ENCODE measurements around the gene FAM83B. TPM values are rescaled to one million over a fixed set of nuclear protein-coding genes. Genes with fewer than 3 reads are reported as not detected.
A peak's percentile ranks its signal among the peaks of the same experiment; 100 is the strongest.

FAM83B gene
- total RNA-seq, 1 experiment from 2014 or later, result 5.7 TPM

- no peak for TF ChIP-seq CTCF (conservative IDR thresholded peaks at IDR 0.05)
- H3K23ac ChIP-seq (ENCODE audit: insufficient read length, low read depth, low read length), result no peak overlapping the region
- no peaks in the 10 kb centered on the region for H3K27me3 Mint-ChIP-seq (ENCODE audit: low read depth)
- H4K5ac ChIP-seq (ENCODE audit: insufficient read length, low read depth, low read length), result no peak overlapping the region
- no peak overlapping the region for H3T11ph ChIP-seq (ENCODE audit: low read length)
- peak overlapping the region in 1 of 3 experiments; percentile 62; a peak in 2 of 7 replicates for H3K27ac Mint-ChIP-seq
- H2BK120ac ChIP-seq (ENCODE audit: low read depth, low read length, poor library complexity, severe bottlenecking), result no peak overlapping the region
- no peak overlapping the region for H3K14ac ChIP-seq (ENCODE audit: insufficient read depth, low read length)
- no peak overlapping the region for H3K9ac ChIP-seq (ENCODE audit: extremely low read depth, insufficient read length, low read length)
- no peak overlapping the region for H2AK5ac ChIP-seq (ENCODE audit: insufficient read length, low read length)
- H2BK12ac ChIP-seq (ENCODE audit: insufficient read length, low read depth, low read length), result no peak overlapping the region
- H3K4me1 Mint-ChIP-seq, result peaks cover 25 to 28% of the 10 kb centered on the region in 2 experiments
- no peaks in the 10 kb centered on the region for H3K79me1 ChIP-seq (ENCODE audit: insufficient read depth, low read depth, low read length, poor library complexity, severe bottlenecking)
- no peak overlapping the region for H2BK15ac ChIP-seq (ENCODE audit: low read depth, low read length)
- no peaks in the 10 kb centered on the region for H3K9me3 ChIP-seq (ENCODE audit: control insufficient read depth, low read depth, low read length)
- no peak overlapping the region for H3K4me2 ChIP-seq (ENCODE audit: insufficient read depth, insufficient read length, low read length)
- no peaks in the 10 kb centered on the region for H4K20me1 ChIP-seq (ENCODE audit: control insufficient read depth, insufficient read depth, insufficient read length)
- peaks cover 3% of the 10 kb centered on the region; the same call in 1 of the 2 replicates for H3K4me1 ChIP-seq (ENCODE audit: insufficient read depth, low read length)
- no peak overlapping the region for H2BK20ac ChIP-seq (ENCODE audit: low read depth, low read length, poor library complexity, severe bottlenecking)
- DNase-seq, result no peak
- no peak overlapping the region for H4K91ac ChIP-seq (ENCODE audit: insufficient read length, low read depth, low read length)
- H3K4ac ChIP-seq (ENCODE audit: low read depth, low read length), result no peak overlapping the region
- no peak overlapping the region for H2BK5ac ChIP-seq (ENCODE audit: insufficient read length, low read length)
- no peak overlapping the region for H3K27ac ChIP-seq (ENCODE audit: insufficient read length, low read depth, low read length)
- no peaks in the 10 kb centered on the region for H3K79me2 ChIP-seq (ENCODE audit: insufficient read depth, low read length)
- no peak overlapping the region for H3K18ac ChIP-seq (ENCODE audit: insufficient read length, low read depth, low read length)
- H4K8ac ChIP-seq (replicated peaks; ENCODE audit: insufficient read length, low read depth, low read length), result no peak overlapping the region
- H3K9me3 Mint-ChIP-seq, result no peaks in the 10 kb centered on the region
- H2AFZ ChIP-seq (ENCODE audit: low read length), result no peak overlapping the region
- H3K36me3 Mint-ChIP-seq (ENCODE audit: insufficient read depth in 1 of 3, low read depth in 3 of 3), result no peaks in the 10 kb centered on the region
- no peaks in the 10 kb centered on the region for H3K23me2 ChIP-seq (ENCODE audit: insufficient read length, low read depth, low read length, poor library complexity, severe bottlenecking)
- no peaks in the 10 kb centered on the region for H3K27me3 ChIP-seq (ENCODE audit: insufficient read depth, low read length)
- H3K56ac ChIP-seq (ENCODE audit: insufficient read length, low read depth, low read length), result no peak overlapping the region
- no peak overlapping the region for H3K4me3 Mint-ChIP-seq
These were observed 13.6 kb downstream of the FAM83B start for GRCh38 chr6:54860132-54860531.

All from H9 (cell line).